Heart left ventricle (tissue), 16 donors: Measurements from ENCODE around the gene RPS18. TPM values are rescaled to one million over a fixed set of nuclear protein-coding genes. Genes with fewer than 3 reads are reported as not detected.

ENCODE experiments used
- ATAC-seq, 4 donors: fragments of 200-7000 bp; cut with Tn5 transposase; one replicate each; pipeline ENCODE4 v1.9.1; 2020 to 2022; ENCODE audit warnings: moderate library complexity in 4 of 4, mild to moderate bottlenecking in 3 of 4, moderate number of reproducible peaks in 1 of 4
- DNase-seq, 5 donors: peaks; one replicate each; pipeline ENCODE4 v3.0.0-alpha.2; 2020
- H3K27ac ChIP-seq, 12 donors: fragments of 200-600 bp; sonication (generic) in 4 of 12; one replicate each; pipeline versions ENCODE4 v1.5.0 to v1.8.0; 2016 to 2022; ENCODE audit warnings: mild to moderate bottlenecking in 2 of 12
- H3K27me3 ChIP-seq, 9 donors: fragments of 200-600 bp; sonication (generic) in 2 of 9; one replicate each; pipeline versions ENCODE4 v1.5.1 to v1.8.0; 2016 to 2022; ENCODE audit warnings: mild to moderate bottlenecking in 3 of 9
- H3K36me3 ChIP-seq, 9 donors: fragments of 200-600 bp; sonication (generic) in 2 of 9; one replicate each; pipeline versions ENCODE4 v1.5.0 to v1.8.0; 2018 to 2022; ENCODE audit warnings: mild to moderate bottlenecking in 2 of 9
- H3K4me1 ChIP-seq, 12 donors: fragments of 200-600 bp; sonication (generic) in 4 of 12; one replicate each; pipeline versions ENCODE4 v1.5.0 to v1.8.0; 2016 to 2022; ENCODE audit warnings: mild to moderate bottlenecking in 3 of 12
- H3K4me3 ChIP-seq, 12 donors: fragments of 200-600 bp; sonication (generic) in 4 of 12; one replicate each; pipeline versions ENCODE4 v1.5.0 to v1.8.0; 2017 to 2022; ENCODE audit warnings: mild to moderate bottlenecking in 9 of 12, moderate library complexity in 4 of 12
- H3K9me3 ChIP-seq, 12 donors: fragments of 200-600 bp; sonication (generic) in 4 of 12; one replicate each; pipeline versions ENCODE4 v1.5.0 to v1.8.0; 2016 to 2022; ENCODE audit warnings: mild to moderate bottlenecking in 1 of 12
- CTCF ChIP-seq, 12 donors: fragments of 200-600 bp; sonication (generic) in 4 of 12; IDR thresholded peaks; one replicate each; pipeline versions ENCODE4 v1.5.0 to v1.8.0; 2018 to 2022; ENCODE audit warnings: antibody characterized with exemption in 12 of 12, mild to moderate bottlenecking in 5 of 12
- POLR2A ChIP-seq, 2 donors: fragments of 450-650 bp; IDR thresholded peaks; one replicate each; pipeline ENCODE4 v1.6.1; 2017; ENCODE audit warnings: antibody characterized with exemption in 2 of 2, mild to moderate bottlenecking in 2 of 2, moderate library complexity in 2 of 2
- WGBS, 4 donors: extraction: QIAGEN DNeasy Blood & Tissue Kit in 2 of 4; methylation state at CpG; one replicate each; pipeline versions ENCODE4 v1.1.5 to v1.1.7; 2013 to 2018; 5-methylcytosine and 5-hydroxymethylcytosine counted together
- intact Hi-C, 10 donors: fragments of 100-400 bp; cut with DNase I; formaldehyde crosslinking; loops; one replicate each; pipeline versions ENCODE4 v1.11.1 to v1.14.2; 2022
- polyA plus RNA-seq, 2 donors: library from polyadenylated mRNA; stranded (reverse); fragments of 200-250 nt; gene quantifications; one replicate each; pipeline ENCODE4 v1.2.3, GENCODE V29; 2013
- total RNA-seq, 9 donors: library from RNA; depleted of rRNA in 2 of 9; stranded (reverse); fragments of >200 nt in 2 of 9; fragmentation: NEBNext Ultra II Directional in 3 of 9; extraction: Animal tissue kit (Norgen Biotek cat#: 25700) in 3 of 9; gene quantifications; one replicate each; pipeline versions ENCODE4 v1.1.0 to v1.2.4, GENCODE V29; 2016 to 2023
- donor health status: ischemic (EF 13 %, LVEDD 7.1; RV severe dilation, severe dysfunction).
- donor health status: healthy with polysubstance abuse.
- donor health status: DM: no; HTN: yes; CAD: no.
- donor health status: DM: no; HTN: no; CAD: no.
- donor health status: ischemic (EF 25% LVEDD 6.9; RV normal size, moderate dysfunction).
- donor health status: ischemic (EF 25% LVEDD 5.7; RV mildly dilated, moderate dysfunction).
- donor health status: healthy.
- donor health status: DM: yes; HTN: yes; CAD: no.
- donor health status: ischemic (EF 35%, LVEDD 5.7; RV mildly dilated, moderate dysfunction).
- donor health status: nonischemic (EF 11% LVEDD 7.7; RV severe dilation, severe dysfunction).
- donor health status: DM: yes; HTN: yes; CAD: no.
- donor health status: PGD.
- donor health status: ischemic (EF 29% LVEDD 5.4; RV normal size, mild dysfunction).
- donor health status: nonischemic (EF 23%, LVEDD 6.1; RV moderate dilation, normal function).

RPS18 gene
- total and polyA plus RNA-seq, 11 donors: 685 to 3,458 (median 1,145) TPM

GRCh38 chr6:33292996-33293682 is 21.3 kb downstream of the RPS18 start:
- Histone ChIP-seq H3K36me3 (peaks cover 0 to 65% (median 59%) of the 10 kb centered on the region in 9 donors), H3K27me3 (no peaks in the 10 kb centered on the region), H3K27ac (no peak overlapping the region), H3K4me3 (no peak overlapping the region), H3K9me3 (no peaks in the 10 kb centered on the region), H3K4me1 (peaks cover 0 to 33% (median 23%) of the 10 kb centered on the region in 12 donors)
- WGBS, 4 donors: 85 to 90% (median 87%) methylated on average over 15 to 16 of the region's 16 CpGs
- intact Hi-C loops: no loop called here
- TF ChIP-seq CTCF (IDR thresholded peaks at IDR 0.05) (no peak), POLR2A (IDR thresholded peaks at IDR 0.05) (no peak)
- ATAC-seq: no peak
- DNase-seq: peak in 1 of 5 donors; percentile 39

GRCh38 chr6:33294086-33294823 is 22.4 kb downstream of the RPS18 start:
- Histone ChIP-seq H3K27ac (no peak overlapping the region), H3K27me3 (no peaks in the 10 kb centered on the region), H3K4me1 (peaks cover 0 to 32% (median 18%) of the 10 kb centered on the region in 12 donors), H3K9me3 (no peaks in the 10 kb centered on the region), H3K4me3 (no peak overlapping the region), H3K36me3 (peaks cover 0 to 65% (median 59%) of the 10 kb centered on the region in 9 donors)
- no peak for ATAC-seq
- no peak for DNase-seq
- WGBS, 4 donors: 69 to 74% (median 71%) methylated on average over 10 of the region's 10 CpGs
- no peak for TF ChIP-seq CTCF (IDR thresholded peaks at IDR 0.05)
- no peak for TF ChIP-seq POLR2A (IDR thresholded peaks at IDR 0.05)
- intact Hi-C loops: no loop called here

GRCh38 chr6:33295621-33296369 is 23.9 kb downstream of the RPS18 start:
- peaks cover 0 to 31% (median 18%) of the 10 kb centered on the region in 12 donors for H3K4me1 ChIP-seq

More at GRCh38 chr6:33295621-33296369, 23.9 kb downstream of the RPS18 start:
- H3K27ac ChIP-seq: no peak overlapping the region
- peak in 1 of 5 donors; percentile 55 for DNase-seq
- TF ChIP-seq CTCF (IDR thresholded peaks at IDR 0.05) (no peak), POLR2A (IDR thresholded peaks at IDR 0.05) (no peak)
- intact Hi-C loops: no loop called here
- peaks cover 0 to 65% (median 58%) of the 10 kb centered on the region in 9 donors for H3K36me3 ChIP-seq
- H3K9me3 ChIP-seq: no peaks in the 10 kb centered on the region
- no peaks in the 10 kb centered on the region for H3K27me3 ChIP-seq
- no peak overlapping the region for H3K4me3 ChIP-seq
- 86 to 91% (median 88%) methylated on average over 15 of the region's 15 CpGs for WGBS, 4 donors
- ATAC-seq: no peak
